IPS-NIHi11 (cell line): ENCODE data around the gene TEX2.
"Not testable (repeated sequence)": the region's sequence is repeated elsewhere in the genome, so short reads cannot be mapped to it uniquely, and the experiment has no call there.

Experiments used
- DNase-seq: peaks from one replicate; pipeline ENCODE4 v3.0.0; 2012; ENCODE audit warnings: mixed read lengths, low spot score

The TEX2 gene

GRCh38 chr17:64182325-64183012 is 80.6 kb downstream of the TEX2 start:
- no peak for DNase-seq

- DNase-seq, result no peak
Measured at GRCh38 chr17:64180089-64181073, 82.7 kb downstream of the TEX2 start.

GRCh38 chr17:64179024-64179423 is 84.0 kb downstream of the TEX2 start:
- DNase-seq, result not testable (repeated sequence)

DNA sequence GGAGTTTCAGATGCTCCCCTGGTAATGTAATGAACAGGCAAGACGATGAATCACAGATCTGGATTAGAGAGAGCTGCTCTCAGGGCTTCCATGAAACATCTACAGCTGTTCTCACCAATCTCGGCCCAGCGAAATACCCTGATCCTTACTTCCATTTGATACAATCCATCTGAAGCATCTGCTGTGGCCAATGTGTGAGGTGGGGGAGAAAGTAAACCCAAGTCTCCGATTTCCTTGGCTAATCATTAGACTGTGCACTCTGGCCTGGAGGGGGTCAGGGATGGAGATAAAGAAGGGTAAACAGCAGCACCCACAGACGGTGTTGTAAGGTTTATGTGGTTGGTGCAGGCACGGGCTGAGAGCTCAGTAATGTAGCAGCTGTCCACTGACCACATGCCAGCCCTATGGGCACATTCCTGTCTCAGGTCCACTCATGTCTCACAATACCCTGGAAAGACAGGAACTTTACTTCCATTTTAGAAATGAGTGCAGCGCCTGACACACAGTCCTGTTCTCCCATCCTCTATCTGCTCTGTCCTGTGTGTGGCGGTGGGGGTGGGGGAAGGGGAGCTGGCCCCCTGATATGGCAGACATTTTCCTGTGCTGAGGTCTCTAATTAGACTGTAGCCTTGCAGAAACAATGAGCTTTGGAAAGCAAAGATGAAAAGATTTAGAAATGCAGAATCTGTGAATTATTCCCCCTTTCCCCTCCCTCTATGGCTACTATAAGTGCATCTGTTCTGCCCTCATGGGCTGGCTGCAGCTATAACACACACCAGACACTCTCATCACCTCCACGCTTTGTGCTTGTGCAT is 84.8 kb downstream of the TEX2 start:
- no peak for DNase-seq

- DNase-seq, result no peak
Measured at GRCh38 chr17:64177311-64178010, 85.6 kb downstream of the TEX2 start.

GRCh38 chr17:64176556-64176955 is 86.5 kb downstream of the TEX2 start:
- no peak for DNase-seq

DNA sequence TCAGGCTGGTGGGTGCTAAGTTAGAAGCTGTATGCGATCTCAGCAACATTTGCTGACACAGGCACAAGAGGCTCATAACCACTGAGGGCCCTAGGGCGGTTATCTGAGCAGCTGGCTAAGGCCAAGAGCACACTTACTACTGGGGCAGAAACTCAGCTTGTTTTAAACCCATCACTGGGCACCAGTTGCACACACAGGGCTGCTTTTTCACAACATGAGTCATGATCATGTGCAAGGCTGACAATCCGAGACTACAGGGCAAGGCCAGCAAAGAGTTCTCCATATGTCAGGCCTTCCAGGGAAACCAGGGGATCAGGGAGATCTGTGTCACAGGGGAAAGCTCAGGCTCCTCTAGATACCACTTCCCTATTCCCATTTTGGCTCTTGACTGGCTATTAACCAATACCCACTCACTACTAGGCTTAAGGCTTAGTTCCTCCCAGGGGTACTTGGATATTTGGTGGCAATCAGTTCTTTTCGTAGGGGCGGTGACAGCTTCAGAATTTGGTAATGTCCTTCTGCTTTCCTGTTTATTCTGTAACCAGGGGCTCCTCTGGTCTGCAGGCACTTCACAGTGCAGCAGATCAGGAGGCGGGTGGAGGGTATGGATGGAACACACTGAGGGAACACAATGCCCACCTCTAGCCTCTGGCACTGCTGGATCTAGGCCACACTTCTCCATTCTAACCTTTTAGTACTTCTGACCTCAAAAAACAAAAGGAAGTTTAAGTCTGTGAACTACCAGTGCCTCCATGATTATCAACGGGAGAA is 88.2 kb downstream of the TEX2 start:
- DNase-seq, result no peak

- no peak for DNase-seq
Measured at GRCh38 chr17:64173646-64174045, 89.4 kb downstream of the TEX2 start.

GRCh38 chr17:64172510-64172909 is 90.5 kb downstream of the TEX2 start:
- no peak for DNase-seq

- DNase-seq, result no peak
Measured at GRCh38 chr17:64171041-64171440, 92.0 kb downstream of the TEX2 start.

GRCh38 chr17:64170286-64170685 is 92.8 kb downstream of the TEX2 start:
- no peak for DNase-seq

DNA sequence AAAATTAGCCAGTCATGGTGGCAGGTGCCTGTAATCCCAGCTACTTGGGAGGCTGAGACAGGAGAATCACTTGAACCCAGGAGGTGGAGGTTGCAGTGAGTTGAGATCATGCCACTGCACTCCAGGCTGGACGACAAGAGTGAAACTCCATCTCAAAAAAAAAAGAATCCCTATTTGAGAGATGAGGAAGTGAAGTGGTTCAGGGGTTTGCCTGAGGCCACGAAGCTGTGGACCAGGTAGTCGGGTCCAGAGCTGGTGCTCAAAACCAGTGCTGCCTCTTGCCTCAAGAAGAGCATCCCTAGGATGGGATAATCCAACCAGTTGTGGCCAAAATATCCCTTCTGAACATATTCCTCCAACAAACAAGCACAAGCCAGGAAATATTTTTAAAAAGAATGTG is 95.4 kb downstream of the TEX2 start:
- DNase-seq, result not testable (repeated sequence)

- no peak for DNase-seq
Measured at GRCh38 chr17:64166876-64167275, 96.2 kb downstream of the TEX2 start.

DNA sequence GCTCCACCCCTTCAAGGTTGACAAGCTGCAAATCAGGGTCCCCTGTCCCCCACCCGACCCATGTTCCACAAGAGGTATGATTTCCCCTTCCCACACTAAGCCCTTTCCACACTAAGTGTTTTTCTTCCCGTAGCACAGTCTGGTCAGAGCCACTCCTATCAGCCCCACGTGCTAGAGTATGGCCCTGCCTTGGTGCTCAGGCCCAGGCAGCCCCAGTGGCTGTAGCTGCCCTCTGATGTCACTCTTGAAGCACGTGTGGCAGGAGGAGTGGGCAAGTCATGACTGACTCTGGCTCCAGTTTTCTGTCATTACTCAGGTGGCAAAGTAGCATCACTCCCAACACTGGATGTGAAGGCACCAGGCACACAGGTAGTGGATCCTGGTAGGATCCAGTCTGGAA is 97.7 kb downstream of the TEX2 start:
- DNase-seq, result no peak

DNA sequence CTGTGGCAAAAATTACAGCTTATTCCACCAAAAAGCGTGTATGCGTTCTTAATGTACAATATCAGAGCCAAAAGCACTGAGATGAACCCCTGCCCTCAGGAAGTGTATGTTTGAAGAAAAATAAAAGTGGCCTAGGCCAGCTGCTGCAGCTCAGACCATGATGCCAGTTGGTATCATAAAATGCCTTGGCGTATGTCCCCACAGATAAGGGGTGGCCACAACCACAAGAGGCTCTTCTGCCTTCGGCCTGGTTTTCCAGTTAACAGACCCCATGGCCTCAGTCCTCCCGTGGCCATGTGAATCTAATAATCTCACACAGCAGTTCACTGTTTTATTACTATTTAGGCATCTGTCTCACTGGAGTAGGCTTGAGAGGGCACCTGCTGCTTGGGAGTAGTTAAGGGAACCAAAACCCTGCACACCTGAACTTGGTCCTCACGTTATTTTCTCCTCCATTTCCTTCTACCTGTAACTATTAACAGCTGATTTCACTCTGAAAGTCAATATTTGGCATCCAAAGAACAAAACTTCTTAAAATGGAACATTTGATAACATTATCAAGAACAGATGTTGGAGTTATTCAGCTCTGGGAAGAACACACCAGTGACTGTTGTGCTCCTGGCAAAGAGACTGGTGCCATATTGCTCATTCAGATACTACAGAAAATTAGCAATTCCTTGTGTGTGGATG is 98.3 kb downstream of the TEX2 start:
- no peak for DNase-seq

DNA sequence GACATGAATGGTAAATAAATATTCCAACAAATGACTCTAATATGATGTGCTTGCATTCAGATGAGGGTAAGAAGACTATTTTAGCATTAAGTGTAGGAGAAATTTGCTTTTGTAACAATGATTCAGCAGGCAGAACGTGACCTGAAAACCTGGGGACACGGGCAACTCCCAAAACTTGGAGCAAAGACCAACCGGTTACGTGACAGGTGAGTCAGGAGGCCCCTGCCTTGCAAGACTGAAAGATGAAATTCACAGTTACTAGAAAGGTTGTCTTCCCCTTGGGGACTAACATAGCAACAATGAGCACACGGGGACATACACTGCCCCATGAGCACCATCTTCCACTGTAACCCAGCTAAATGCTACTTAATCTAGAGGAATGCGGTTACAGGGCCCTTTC is 99.6 kb downstream of the TEX2 start:
- no peak for DNase-seq

DNA sequence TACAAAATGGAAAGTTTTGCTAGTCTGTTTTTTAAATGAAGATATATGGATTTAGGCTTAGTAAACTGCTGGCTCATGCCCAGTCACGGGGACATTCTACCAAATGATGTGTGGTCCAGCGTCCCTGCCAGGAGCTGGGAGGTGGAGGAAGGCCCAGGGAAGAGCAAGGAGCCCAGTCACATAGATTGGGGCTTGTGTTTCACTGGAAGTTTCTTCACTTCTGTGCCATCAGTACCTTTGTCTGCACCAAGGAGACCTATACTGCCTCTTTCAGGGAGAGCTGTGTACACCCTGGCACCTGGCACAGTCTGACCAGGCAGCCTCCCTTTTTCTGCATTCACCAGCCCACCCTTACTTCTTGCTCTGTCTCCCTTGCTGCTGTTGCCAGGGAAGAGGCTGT is 100.5 kb downstream of the TEX2 start:
- DNase-seq, result no peak

- DNase-seq, result no peak
Measured at GRCh38 chr17:64161380-64162176, 101.5 kb downstream of the TEX2 start.

- DNase-seq, result no peak
Measured at GRCh38 chr17:64160378-64160777, 102.7 kb downstream of the TEX2 start.
